Activated naive CD8-positive, alpha-beta T cell (primary cell): ENCODE results near the gene RALGAPA2.

Source experiments
- H3K27ac Mint-ChIP-seq: one replicate; pipeline ENCODE4 v1.8.0; 2021; ENCODE audit warnings: mixed read lengths
- H3K27me3 Mint-ChIP-seq: one replicate; pipeline ENCODE4 v1.8.0; 2021; ENCODE audit warnings: mixed read lengths
- H3K36me3 Mint-ChIP-seq: one replicate; pipeline ENCODE4 v1.8.0; 2021; ENCODE audit warnings: mixed read lengths
- H3K4me1 Mint-ChIP-seq: one replicate; pipeline ENCODE4 v1.8.0; 2021; ENCODE audit warnings: low read depth, mixed read lengths
- H3K4me3 Mint-ChIP-seq: one replicate; pipeline ENCODE4 v1.8.0; 2021; ENCODE audit warnings: mild to moderate bottlenecking, mixed read lengths
- H3K9me3 Mint-ChIP-seq: one replicate; pipeline ENCODE4 v1.8.0; 2021; ENCODE audit warnings: low read depth, mixed read lengths

Gene RALGAPA2

GRCh38 chr20:20734475-20734948, 22.1 kb upstream of the RALGAPA2 start:
- Mint-ChIP-seq H3K4me3 (no peak overlapping the region), H3K36me3 (no peaks in the 10 kb centered on the region), H3K4me1 (peaks cover 20% of the 10 kb centered on the region), H3K27ac (peak overlapping the region; percentile 22), H3K27me3 (peaks cover 2% of the 10 kb centered on the region), H3K9me3 (no peaks in the 10 kb centered on the region)

GRCh38 chr20:20733943-20734342, 21.5 kb upstream of the RALGAPA2 start:
- Mint-ChIP-seq H3K4me3 (no peak overlapping the region), H3K4me1 (peaks cover 20% of the 10 kb centered on the region), H3K27me3 (peaks cover 2% of the 10 kb centered on the region), H3K36me3 (no peaks in the 10 kb centered on the region), H3K9me3 (no peaks in the 10 kb centered on the region), H3K27ac (peak overlapping the region; percentile 54)

GRCh38 chr20:20732641-20733040, 20.2 kb upstream of the RALGAPA2 start:
- no peaks in the 10 kb centered on the region for H3K9me3 Mint-ChIP-seq
- no peak overlapping the region for H3K4me3 Mint-ChIP-seq
- H3K36me3 Mint-ChIP-seq: no peaks in the 10 kb centered on the region
- peaks cover 20% of the 10 kb centered on the region for H3K4me1 Mint-ChIP-seq
- H3K27me3 Mint-ChIP-seq: no peaks in the 10 kb centered on the region
- no peak overlapping the region for H3K27ac Mint-ChIP-seq

- Mint-ChIP-seq H3K9me3 (no peaks in the 10 kb centered on the region), H3K4me1 (peaks cover 15% of the 10 kb centered on the region), H3K4me3 (no peak overlapping the region), H3K27ac (no peak overlapping the region), H3K36me3 (no peaks in the 10 kb centered on the region), H3K27me3 (no peaks in the 10 kb centered on the region)
Measured at GRCh38 chr20:20731945-20732296, 19.5 kb upstream of the RALGAPA2 start.

GRCh38 chr20:20731000-20731944, 18.8 kb upstream of the RALGAPA2 start:
- Mint-ChIP-seq H3K36me3 (no peaks in the 10 kb centered on the region), H3K27ac (no peak overlapping the region), H3K4me1 (peaks cover 15% of the 10 kb centered on the region), H3K9me3 (no peaks in the 10 kb centered on the region), H3K27me3 (no peaks in the 10 kb centered on the region), H3K4me3 (no peak overlapping the region)

- Mint-ChIP-seq H3K4me3 (no peak overlapping the region), H3K4me1 (peaks cover 11% of the 10 kb centered on the region), H3K36me3 (no peaks in the 10 kb centered on the region), H3K9me3 (no peaks in the 10 kb centered on the region), H3K27me3 (no peaks in the 10 kb centered on the region), H3K27ac (no peak overlapping the region)
Measured at GRCh38 chr20:20729563-20729962, 17.1 kb upstream of the RALGAPA2 start.

- H3K36me3 Mint-ChIP-seq: no peaks in the 10 kb centered on the region
- H3K9me3 Mint-ChIP-seq: no peaks in the 10 kb centered on the region
- H3K4me1 Mint-ChIP-seq: no peaks in the 10 kb centered on the region
Measured at GRCh38 chr20:20721489-20721888, 9.0 kb upstream of the RALGAPA2 start.

GRCh38 chr20:20720158-20720557, 7.7 kb upstream of the RALGAPA2 start:
- H3K27ac Mint-ChIP-seq: no peak overlapping the region
- no peaks in the 10 kb centered on the region for H3K36me3 Mint-ChIP-seq
- H3K9me3 Mint-ChIP-seq: no peaks in the 10 kb centered on the region
- H3K4me1 Mint-ChIP-seq: no peaks in the 10 kb centered on the region
- no peak overlapping the region for H3K4me3 Mint-ChIP-seq
- H3K27me3 Mint-ChIP-seq: no peaks in the 10 kb centered on the region

More at GRCh38 chr20:20721489-20721888, 9.0 kb upstream of the RALGAPA2 start:
- Mint-ChIP-seq H3K27ac (no peak overlapping the region), H3K4me3 (no peak overlapping the region), H3K27me3 (no peaks in the 10 kb centered on the region)

- Mint-ChIP-seq H3K4me1 (no peaks in the 10 kb centered on the region), H3K27me3 (no peaks in the 10 kb centered on the region), H3K27ac (no peak overlapping the region), H3K4me3 (no peak overlapping the region), H3K9me3 (no peaks in the 10 kb centered on the region), H3K36me3 (no peaks in the 10 kb centered on the region)
Measured at GRCh38 chr20:20719411-20719810, 7.0 kb upstream of the RALGAPA2 start.

- H3K27ac Mint-ChIP-seq: peak overlapping the region; percentile 92
- H3K4me1 Mint-ChIP-seq: peaks cover 31% of the 10 kb centered on the region
- no peaks in the 10 kb centered on the region for H3K27me3 Mint-ChIP-seq
- H3K4me3 Mint-ChIP-seq: peak overlapping the region; percentile 91
- H3K9me3 Mint-ChIP-seq: no peaks in the 10 kb centered on the region
- no peaks in the 10 kb centered on the region for H3K36me3 Mint-ChIP-seq
Measured at GRCh38 chr20:20713244-20713765, 861 bp upstream of the RALGAPA2 start.

- peak overlapping the region; percentile 83 for H3K27ac Mint-ChIP-seq
- H3K4me1 Mint-ChIP-seq: peaks cover 35% of the 10 kb centered on the region
- peaks cover 2% of the 10 kb centered on the region for H3K36me3 Mint-ChIP-seq
- no peaks in the 10 kb centered on the region for H3K9me3 Mint-ChIP-seq
- no peaks in the 10 kb centered on the region for H3K27me3 Mint-ChIP-seq
- H3K4me3 Mint-ChIP-seq: peak overlapping the region; percentile 92
Measured at GRCh38 chr20:20712004-20712473, 405 bp downstream of the RALGAPA2 start.

GRCh38 chr20:20711413-20711812, 1.0 kb downstream of the RALGAPA2 start:
- Mint-ChIP-seq H3K27me3 (no peaks in the 10 kb centered on the region), H3K27ac (peak overlapping the region; percentile 83), H3K4me3 (peak overlapping the region; percentile 92), H3K9me3 (no peaks in the 10 kb centered on the region), H3K4me1 (peaks cover 39% of the 10 kb centered on the region), H3K36me3 (peaks cover 3% of the 10 kb centered on the region)

GRCh38 chr20:20710443-20711315, 1.8 kb downstream of the RALGAPA2 start:
- peak overlapping the region; percentile 83 for H3K27ac Mint-ChIP-seq
- H3K4me1 Mint-ChIP-seq: peaks cover 39% of the 10 kb centered on the region
- H3K9me3 Mint-ChIP-seq: no peaks in the 10 kb centered on the region

GRCh38 chr20:20709887-20710286, 2.6 kb downstream of the RALGAPA2 start:
- Mint-ChIP-seq H3K27me3 (no peaks in the 10 kb centered on the region), H3K4me1 (peaks cover 42% of the 10 kb centered on the region), H3K4me3 (peak overlapping the region; percentile 92), H3K36me3 (peaks cover 3% of the 10 kb centered on the region), H3K9me3 (no peaks in the 10 kb centered on the region), H3K27ac (peak overlapping the region; percentile 16)

More at GRCh38 chr20:20710443-20711315, 1.8 kb downstream of the RALGAPA2 start:
- H3K36me3 Mint-ChIP-seq: peaks cover 3% of the 10 kb centered on the region
- no peaks in the 10 kb centered on the region for H3K27me3 Mint-ChIP-seq
- H3K4me3 Mint-ChIP-seq: peak overlapping the region; percentile 92
